DND-41 (cell line): ENCODE data around the gene CALCA.

Experiments used
- EZH2 ChIP-seq: IDR thresholded peaks from 3 replicates; pipeline ENCODE4 v1.6.1; 2012; ENCODE audit warnings: borderline replicate concordance, low read depth, mild to moderate bottlenecking, moderate library complexity, low read length, inconsistent platforms; ENCODE audit not compliant: severe bottlenecking
- TF ChIP-seq, protein P1 (sequence below): IDR thresholded peaks from 2 replicates; pipeline ENCODE4 v1.5.1; 2012; ENCODE audit warnings: borderline replicate concordance, low read length, moderate library complexity, mild to moderate bottlenecking; ENCODE audit not compliant: poor library complexity, severe bottlenecking; ENCODE audit errors: extremely low read depth

GRCh38 chr11:14975252-14975587 is 3.1 kb upstream of the CALCA start:
- TF ChIP-seq, protein P1, sequence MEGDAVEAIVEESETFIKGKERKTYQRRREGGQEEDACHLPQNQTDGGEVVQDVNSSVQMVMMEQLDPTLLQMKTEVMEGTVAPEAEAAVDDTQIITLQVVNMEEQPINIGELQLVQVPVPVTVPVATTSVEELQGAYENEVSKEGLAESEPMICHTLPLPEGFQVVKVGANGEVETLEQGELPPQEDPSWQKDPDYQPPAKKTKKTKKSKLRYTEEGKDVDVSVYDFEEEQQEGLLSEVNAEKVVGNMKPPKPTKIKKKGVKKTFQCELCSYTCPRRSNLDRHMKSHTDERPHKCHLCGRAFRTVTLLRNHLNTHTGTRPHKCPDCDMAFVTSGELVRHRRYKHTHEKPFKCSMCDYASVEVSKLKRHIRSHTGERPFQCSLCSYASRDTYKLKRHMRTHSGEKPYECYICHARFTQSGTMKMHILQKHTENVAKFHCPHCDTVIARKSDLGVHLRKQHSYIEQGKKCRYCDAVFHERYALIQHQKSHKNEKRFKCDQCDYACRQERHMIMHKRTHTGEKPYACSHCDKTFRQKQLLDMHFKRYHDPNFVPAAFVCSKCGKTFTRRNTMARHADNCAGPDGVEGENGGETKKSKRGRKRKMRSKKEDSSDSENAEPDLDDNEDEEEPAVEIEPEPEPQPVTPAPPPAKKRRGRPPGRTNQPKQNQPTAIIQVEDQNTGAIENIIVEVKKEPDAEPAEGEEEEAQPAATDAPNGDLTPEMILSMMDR = no peak
- no peak for TF ChIP-seq EZH2
